A673 (cell line): ENCODE measurements around the gene FAM162B.

Experiments used
- EZH2 ChIP-seq: fragments of 200-600 bp; sonication (generic); IDR thresholded peaks from 2 replicates; pipeline ENCODE4 v1.6.1; 2017; ENCODE audit warnings: borderline replicate concordance, low read depth, mild to moderate bottlenecking, mixed read lengths, antibody characterized with exemption, low read length; ENCODE audit not compliant: poor library complexity, severe bottlenecking
- TF ChIP-seq, protein P1 (sequence below): fragments of 300-800, 200-600 bp; sonication (generic); conservative IDR thresholded peaks from 2 replicates; pipeline ENCODE4 v1.5.1; 2017; ENCODE audit warnings: low read depth, mild to moderate bottlenecking, antibody characterized with exemption, low read length, moderate library complexity, mixed read lengths

GRCh38 chr6:116737004-116737403 is 28.5 kb downstream of the FAM162B start:
- TF ChIP-seq EZH2: no peak
- TF ChIP-seq, protein P1, sequence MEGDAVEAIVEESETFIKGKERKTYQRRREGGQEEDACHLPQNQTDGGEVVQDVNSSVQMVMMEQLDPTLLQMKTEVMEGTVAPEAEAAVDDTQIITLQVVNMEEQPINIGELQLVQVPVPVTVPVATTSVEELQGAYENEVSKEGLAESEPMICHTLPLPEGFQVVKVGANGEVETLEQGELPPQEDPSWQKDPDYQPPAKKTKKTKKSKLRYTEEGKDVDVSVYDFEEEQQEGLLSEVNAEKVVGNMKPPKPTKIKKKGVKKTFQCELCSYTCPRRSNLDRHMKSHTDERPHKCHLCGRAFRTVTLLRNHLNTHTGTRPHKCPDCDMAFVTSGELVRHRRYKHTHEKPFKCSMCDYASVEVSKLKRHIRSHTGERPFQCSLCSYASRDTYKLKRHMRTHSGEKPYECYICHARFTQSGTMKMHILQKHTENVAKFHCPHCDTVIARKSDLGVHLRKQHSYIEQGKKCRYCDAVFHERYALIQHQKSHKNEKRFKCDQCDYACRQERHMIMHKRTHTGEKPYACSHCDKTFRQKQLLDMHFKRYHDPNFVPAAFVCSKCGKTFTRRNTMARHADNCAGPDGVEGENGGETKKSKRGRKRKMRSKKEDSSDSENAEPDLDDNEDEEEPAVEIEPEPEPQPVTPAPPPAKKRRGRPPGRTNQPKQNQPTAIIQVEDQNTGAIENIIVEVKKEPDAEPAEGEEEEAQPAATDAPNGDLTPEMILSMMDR: no peak
